SK-N-SH (cell line): Measurements from ENCODE around the gene EVC. TPM values are rescaled to one million over a fixed set of nuclear protein-coding genes. Genes with fewer than 3 reads are reported as not detected.

Experiments used
- CTCF ChIA-PET: fragments of 300-600, 350-600 bp; formaldehyde crosslinking; extraction: SDS; loops from one replicate; lab custom pipeline; 2021; lab: Yijun Ruan, JAX
- POLR2A ChIA-PET: fragments of 350-600 bp; sonication (Branson Sonifier 250); formaldehyde crosslinking; extraction: SDS; loops from one replicate; lab custom pipeline; 2020; ENCODE audit warnings: antibody characterized with exemption, inconsistent platforms; lab: Yijun Ruan, JAX
- DNase-seq: peaks from one replicate; pipeline ENCODE4 v3.0.0; 2012
- H2AFZ ChIP-seq: fragments of 200-600 bp; sonication (generic); 2 replicates; pipeline ENCODE4 v1.8.1; 2016; ENCODE audit warnings: antibody characterized with exemption, mild to moderate bottlenecking, low read depth
- H3F3A ChIP-seq: fragments of 200-600 bp; sonication (generic); replicated peaks from 2 replicates; pipeline ENCODE3; 2016; ENCODE audit warnings: antibody characterized with exemption, mild to moderate bottlenecking; ENCODE audit not compliant: insufficient read depth
- H3K27ac ChIP-seq, 2 experiments: fragments of 200-500 bp in 1 of 2; fragments of 200-600 bp in 1 of 2; sonication (Bioruptor generic) in 1 of 2; sonication (generic), shearing (Covaris generic) in 1 of 2; 2 replicates each; pipeline versions ENCODE4 v1.5.1 to v1.6.1; 2014 to 2016; ENCODE audit warnings: low read depth in 2 of 2, inconsistent platforms in 1 of 2, low read length in 1 of 2, mild to moderate bottlenecking in 1 of 2, mixed read lengths in 1 of 2
- H3K27me3 ChIP-seq: fragments of 200-600 bp; sonication (generic), shearing (Covaris generic); 2 replicates; pipeline ENCODE4 v1.6.1; 2016; ENCODE audit warnings: mixed run types; ENCODE audit not compliant: insufficient read depth
- H3K36me3 ChIP-seq, 2 experiments: fragments of 200-500 bp in 1 of 2; fragments of 200-600 bp in 1 of 2; sonication (Bioruptor generic) in 1 of 2; sonication (generic) in 1 of 2; replicated peaks in 1 of 2; 2 replicates each; pipeline versions ENCODE3 to v1.5.1; 2014 to 2016; ENCODE audit warnings: low read length in 1 of 2, mild to moderate bottlenecking in 1 of 2; ENCODE audit not compliant: insufficient read depth in 2 of 2, control insufficient read depth in 1 of 2
- H3K4me1 ChIP-seq, 2 experiments: fragments of 200-500 bp in 1 of 2; fragments of 200-600 bp in 1 of 2; sonication (Bioruptor generic) in 1 of 2; sonication (generic), shearing (Covaris generic) in 1 of 2; 2 replicates each; pipeline versions ENCODE4 v1.5.1 to v1.6.1; 2014 to 2016; ENCODE audit warnings: low read depth in 1 of 2, low read length in 1 of 2, mixed run types in 1 of 2; ENCODE audit not compliant: insufficient read depth in 2 of 2, control insufficient read depth in 1 of 2
- H3K4me2 ChIP-seq: fragments of 200-600 bp; sonication (generic), shearing (Covaris generic); 2 replicates; pipeline ENCODE4 v1.6.1; 2017; ENCODE audit warnings: mixed run types
- H3K4me3 ChIP-seq, 2 experiments: fragments of 200-500 bp in 1 of 2; fragments of 200-600 bp in 1 of 2; sonication (Bioruptor generic) in 1 of 2; sonication (generic), shearing (Covaris generic) in 1 of 2; 2 replicates each; pipeline versions ENCODE4 v1.5.1 to v1.8.1; 2014 to 2016; ENCODE audit warnings: low read depth in 2 of 2, inconsistent platforms in 1 of 2, low read length in 1 of 2, mild to moderate bottlenecking in 1 of 2, mixed read lengths in 1 of 2, moderate library complexity in 1 of 2
- H3K79me2 ChIP-seq: fragments of 200-600 bp; sonication (generic); 2 replicates; pipeline ENCODE4 v1.8.1; 2017; ENCODE audit warnings: mild to moderate bottlenecking; ENCODE audit not compliant: insufficient read depth
- H3K9ac ChIP-seq: fragments of 200-600 bp; sonication (generic); 2 replicates; pipeline ENCODE4 v1.6.1; 2017; ENCODE audit warnings: mixed run types
- H3K9me2 ChIP-seq: fragments of 200-600 bp; sonication (generic); 2 replicates; pipeline ENCODE4 v1.6.1; 2017; ENCODE audit warnings: mixed run types
- H3K9me3 ChIP-seq: fragments of 200-600 bp; sonication (generic); 2 replicates; pipeline ENCODE4 v1.6.1; 2017; ENCODE audit warnings: mixed run types, mild to moderate bottlenecking, moderate library complexity
- H4K20me1 ChIP-seq: fragments of 200-600 bp; sonication (generic); 2 replicates; pipeline ENCODE4 v1.6.1; 2017; ENCODE audit warnings: mild to moderate bottlenecking, mixed run types; ENCODE audit not compliant: insufficient read depth
- CHD2 ChIP-seq: fragments of 150-350 bp; IDR thresholded peaks from 2 replicates; pipeline ENCODE4 v1.6.1; 2018; ENCODE audit warnings: low read length; ENCODE audit not compliant: partially characterized antibody
- ELF1 ChIP-seq: IDR thresholded peaks from 2 replicates; pipeline ENCODE4 v1.4.0; 2012
- FOSL2 ChIP-seq: IDR thresholded peaks from 2 replicates; pipeline ENCODE4 v1.4.0; 2012; ENCODE audit warnings: low read depth, mild to moderate bottlenecking, moderate library complexity, borderline replicate concordance
- FOXJ3 ChIP-seq: sonication (generic); formaldehyde crosslinking; IDR thresholded peaks from 2 replicates; pipeline ENCODE4 v1.5.1; 2020; ENCODE audit warnings: mild to moderate bottlenecking, missing genetic modification reagents
- JUND ChIP-seq: IDR thresholded peaks from 2 replicates; pipeline ENCODE4 v1.4.0; 2012
- MEF2A ChIP-seq: IDR thresholded peaks from 2 replicates; pipeline ENCODE4 v1.4.0; 2012; ENCODE audit warnings: low read depth, borderline replicate concordance
- NFIC ChIP-seq: IDR thresholded peaks from 2 replicates; pipeline ENCODE4 v1.4.0; 2012; ENCODE audit warnings: borderline replicate concordance
- NRF1 ChIP-seq: IDR thresholded peaks from 2 replicates; pipeline ENCODE4 v1.6.1; 2012; ENCODE audit warnings: low read depth, mild to moderate bottlenecking, low read length
- RAD21 ChIP-seq: IDR thresholded peaks from 2 replicates; pipeline ENCODE4 v1.6.1; 2012; ENCODE audit warnings: mild to moderate bottlenecking, low read length
- SIN3A ChIP-seq: IDR thresholded peaks from 2 replicates; pipeline ENCODE4 v1.6.1; 2012; ENCODE audit warnings: low read depth, mild to moderate bottlenecking, low read length, moderate library complexity, borderline replicate concordance
- SMC3 ChIP-seq: IDR thresholded peaks from 2 replicates; pipeline ENCODE4 v1.6.1; 2012; ENCODE audit warnings: low read depth, low read length, improper control_type of control experiment
- TAF1 ChIP-seq: IDR thresholded peaks from 2 replicates; pipeline ENCODE4 v1.6.1; 2012; ENCODE audit warnings: low read depth, mild to moderate bottlenecking, low read length, moderate library complexity, borderline replicate concordance
- TCF12 ChIP-seq: IDR thresholded peaks from 2 replicates; pipeline ENCODE4 v1.4.0; 2012
- TEAD4 ChIP-seq: IDR thresholded peaks from 2 replicates; pipeline ENCODE4 v1.4.0; 2012; ENCODE audit warnings: mild to moderate bottlenecking, borderline replicate concordance; ENCODE audit not compliant: insufficient read depth
- YY1 ChIP-seq: IDR thresholded peaks from 2 replicates; pipeline ENCODE4 v1.4.0; 2012; ENCODE audit warnings: low read depth, mild to moderate bottlenecking
- WGBS: methylation state at CpG from one replicate; pipeline ENCODE4 v1.1.6; 2017; ENCODE audit warnings: low lambda C conversion rate; 5-methylcytosine and 5-hydroxymethylcytosine counted together
- polyA plus RNA-seq, 3 experiments: library from polyadenylated mRNA; depleted of rRNA; stranded (reverse); fragments of >200 nt; gene quantifications; 2 replicates each; pipeline ENCODE4 v1.2.3, GENCODE V29; 2012
- TF ChIP-seq, protein P1 (sequence below): fragments of 200-600 bp; sonication (generic); IDR thresholded peaks from 2 replicates; pipeline ENCODE4 v1.6.1; 2017; ENCODE audit warnings: antibody characterized with exemption, mild to moderate bottlenecking, moderate library complexity
- TF ChIP-seq, protein P2 (sequence below): IDR thresholded peaks from 2 replicates; pipeline ENCODE4 v1.4.0; 2012; ENCODE audit warnings: low read depth, borderline replicate concordance
- TF ChIP-seq, protein P3 (sequence below): IDR thresholded peaks from 2 replicates; pipeline ENCODE4 v1.4.0; 2012; ENCODE audit warnings: low read depth, borderline replicate concordance

EVC gene
- polyA plus RNA-seq, 1 of the 3 experiments (the other 2 are of a cell fraction), result 3.8 TPM

DNA sequence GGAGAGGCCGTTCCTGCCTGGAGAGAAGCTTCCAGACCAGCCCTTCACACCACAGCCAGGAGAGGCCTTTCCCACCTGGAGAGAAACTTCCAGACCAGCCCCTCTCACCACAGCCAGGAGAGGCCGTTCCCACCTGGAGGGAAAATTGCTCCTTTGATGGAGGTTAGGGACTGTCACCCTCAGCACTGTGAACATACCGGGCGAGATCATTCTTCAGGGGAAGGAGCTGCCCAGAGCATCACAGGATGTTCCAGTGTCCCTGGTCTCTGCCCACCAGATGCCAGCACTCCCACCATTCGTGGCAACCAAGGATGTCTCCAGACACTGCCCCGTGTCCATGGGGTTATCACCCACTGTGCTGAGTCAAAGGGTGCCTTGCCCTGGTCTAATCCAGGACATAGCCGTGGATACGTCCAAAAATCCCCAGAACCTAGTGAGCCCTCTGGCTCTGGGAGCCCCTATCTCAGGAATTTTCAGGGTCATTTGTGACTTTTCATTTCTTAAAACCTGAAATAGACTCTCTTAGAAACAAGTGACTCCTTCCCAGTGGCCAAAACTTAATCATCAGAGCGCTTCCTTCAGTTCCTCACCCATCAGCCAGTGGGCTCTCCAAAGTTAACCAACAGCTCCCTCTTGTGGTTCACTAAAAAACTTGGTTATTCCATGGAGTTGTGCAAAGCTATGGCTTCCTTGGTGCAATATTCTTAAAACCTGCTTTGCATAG lies 101.7 kb downstream of the EVC start:
- H3K4me2 ChIP-seq, result no peak overlapping the region
- peak; percentile 58 for DNase-seq
- no peaks in the 10 kb centered on the region for H3F3A ChIP-seq
- no peaks in the 10 kb centered on the region for H3K27me3 ChIP-seq
- no peaks in the 10 kb centered on the region for H3K9me3 ChIP-seq
- H3K36me3 ChIP-seq, result peaks cover 4 to 53% of the 10 kb centered on the region in 2 experiments
- WGBS, result 92% methylated on average over 7 of the region's 9 CpGs
- ChIA-PET CTCF (interaction anchor here (0.8 to 3.0 kb wide), 17 partner anchors 8 to 762 kb away, joined by 3 to 32 read pairs (median 4); partner anchors contain the start of gene STK32B), POLR2A (interaction anchor here (0.9 kb wide), 1 partner anchor 168 kb away, joined by 3 read pairs; no protein-coding TSS in a partner anchor)
- H3K79me2 ChIP-seq, result no peaks in the 10 kb centered on the region
- peaks cover 0 to 10% of the 10 kb centered on the region in 2 experiments; a peak in 1 of 4 replicates for H3K4me1 ChIP-seq
- no peak overlapping the region for H3K9ac ChIP-seq
- no peak overlapping the region; a peak in 1 of 4 replicates for H3K4me3 ChIP-seq
- no peaks in the 10 kb centered on the region for H4K20me1 ChIP-seq
- H3K27ac ChIP-seq, result no peak overlapping the region
- no peaks in the 10 kb centered on the region for H3K9me2 ChIP-seq
- H2AFZ ChIP-seq, result no peak overlapping the region
- TF ChIP-seq MEF2A (no peak), RAD21 (peak; percentile 76), NRF1 (no peak), CHD2 (no peak), SMC3 (peak; percentile 49)
- TF ChIP-seq, protein P1, sequence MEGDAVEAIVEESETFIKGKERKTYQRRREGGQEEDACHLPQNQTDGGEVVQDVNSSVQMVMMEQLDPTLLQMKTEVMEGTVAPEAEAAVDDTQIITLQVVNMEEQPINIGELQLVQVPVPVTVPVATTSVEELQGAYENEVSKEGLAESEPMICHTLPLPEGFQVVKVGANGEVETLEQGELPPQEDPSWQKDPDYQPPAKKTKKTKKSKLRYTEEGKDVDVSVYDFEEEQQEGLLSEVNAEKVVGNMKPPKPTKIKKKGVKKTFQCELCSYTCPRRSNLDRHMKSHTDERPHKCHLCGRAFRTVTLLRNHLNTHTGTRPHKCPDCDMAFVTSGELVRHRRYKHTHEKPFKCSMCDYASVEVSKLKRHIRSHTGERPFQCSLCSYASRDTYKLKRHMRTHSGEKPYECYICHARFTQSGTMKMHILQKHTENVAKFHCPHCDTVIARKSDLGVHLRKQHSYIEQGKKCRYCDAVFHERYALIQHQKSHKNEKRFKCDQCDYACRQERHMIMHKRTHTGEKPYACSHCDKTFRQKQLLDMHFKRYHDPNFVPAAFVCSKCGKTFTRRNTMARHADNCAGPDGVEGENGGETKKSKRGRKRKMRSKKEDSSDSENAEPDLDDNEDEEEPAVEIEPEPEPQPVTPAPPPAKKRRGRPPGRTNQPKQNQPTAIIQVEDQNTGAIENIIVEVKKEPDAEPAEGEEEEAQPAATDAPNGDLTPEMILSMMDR, result peak; percentile 80

DNA sequence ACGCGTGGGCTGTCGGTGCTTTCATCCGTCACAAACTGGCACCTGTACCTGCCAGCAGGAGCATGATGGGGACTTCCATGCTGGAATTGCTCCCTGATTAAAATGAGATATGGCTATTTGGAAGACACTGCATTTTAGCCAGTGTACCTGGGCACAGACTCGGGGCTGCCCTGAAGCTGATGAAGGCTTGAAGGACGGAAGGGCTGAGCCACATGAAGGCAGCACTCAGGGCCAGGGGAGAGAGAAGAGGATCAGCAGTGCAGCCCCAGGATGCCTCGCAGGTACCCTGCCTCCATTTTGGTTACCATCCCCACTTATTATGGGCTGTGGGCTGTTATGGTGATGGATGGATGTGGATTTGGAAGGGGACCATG lies 102.9 kb downstream of the EVC start:
- WGBS, result 87% methylated on average over 3 of the region's 7 CpGs
- Histone ChIP-seq H3K27ac (no peak overlapping the region), H3K4me3 (no peak overlapping the region), H3K4me1 (no peaks in the 10 kb centered on the region; a peak in 1 of 4 replicates), H3F3A (no peaks in the 10 kb centered on the region), H3K9ac (no peak overlapping the region), H3K9me2 (no peaks in the 10 kb centered on the region), H3K36me3 (peaks cover 4 to 50% of the 10 kb centered on the region in 2 experiments), H3K4me2 (no peak overlapping the region), H3K9me3 (no peaks in the 10 kb centered on the region), H4K20me1 (no peaks in the 10 kb centered on the region), H3K79me2 (no peaks in the 10 kb centered on the region), H2AFZ (no peak overlapping the region), H3K27me3 (no peaks in the 10 kb centered on the region)
- ChIA-PET POLR2A (no interaction called here), CTCF (interaction anchor here (1.1 to 3.0 kb wide), 7 partner anchors 9 to 419 kb away, joined by 3 to 32 read pairs (median 5); no protein-coding TSS in a partner anchor)
- TF ChIP-seq TCF12 (no peak), SIN3A (no peak), NFIC (no peak), ELF1 (no peak), TEAD4 (no peak), TAF1 (no peak), FOSL2 (no peak), JUND (no peak), FOXJ3 (CRISPR knock-in tag) (no peak), YY1 (no peak)
- TF ChIP-seq, protein P2, sequence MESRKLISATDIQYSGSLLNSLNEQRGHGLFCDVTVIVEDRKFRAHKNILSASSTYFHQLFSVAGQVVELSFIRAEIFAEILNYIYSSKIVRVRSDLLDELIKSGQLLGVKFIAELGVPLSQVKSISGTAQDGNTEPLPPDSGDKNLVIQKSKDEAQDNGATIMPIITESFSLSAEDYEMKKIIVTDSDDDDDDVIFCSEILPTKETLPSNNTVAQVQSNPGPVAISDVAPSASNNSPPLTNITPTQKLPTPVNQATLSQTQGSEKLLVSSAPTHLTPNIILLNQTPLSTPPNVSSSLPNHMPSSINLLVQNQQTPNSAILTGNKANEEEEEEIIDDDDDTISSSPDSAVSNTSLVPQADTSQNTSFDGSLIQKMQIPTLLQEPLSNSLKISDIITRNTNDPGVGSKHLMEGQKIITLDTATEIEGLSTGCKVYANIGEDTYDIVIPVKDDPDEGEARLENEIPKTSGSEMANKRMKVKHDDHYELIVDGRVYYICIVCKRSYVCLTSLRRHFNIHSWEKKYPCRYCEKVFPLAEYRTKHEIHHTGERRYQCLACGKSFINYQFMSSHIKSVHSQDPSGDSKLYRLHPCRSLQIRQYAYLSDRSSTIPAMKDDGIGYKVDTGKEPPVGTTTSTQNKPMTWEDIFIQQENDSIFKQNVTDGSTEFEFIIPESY, result no peak
- TF ChIP-seq, protein P3, sequence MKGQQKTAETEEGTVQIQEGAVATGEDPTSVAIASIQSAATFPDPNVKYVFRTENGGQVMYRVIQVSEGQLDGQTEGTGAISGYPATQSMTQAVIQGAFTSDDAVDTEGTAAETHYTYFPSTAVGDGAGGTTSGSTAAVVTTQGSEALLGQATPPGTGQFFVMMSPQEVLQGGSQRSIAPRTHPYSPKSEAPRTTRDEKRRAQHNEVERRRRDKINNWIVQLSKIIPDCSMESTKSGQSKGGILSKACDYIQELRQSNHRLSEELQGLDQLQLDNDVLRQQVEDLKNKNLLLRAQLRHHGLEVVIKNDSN, result no peak
- no peak for DNase-seq
